Hematopoietic multipotent progenitor cell treated with erythropoietin and hydrocortisone succinate and interleukin-3 and kit ligand, for 17 days (in vitro differentiated cells): Measurements from ENCODE around the gene HOXA5.

Experiments
- DNase-seq: peaks from one replicate; pipeline ENCODE4 v3.0.0-alpha.2; 2015; ENCODE audit warnings: low spot score

The HOXA5 gene

GRCh38 chr7:27106181-27106900, 37.1 kb downstream of the HOXA5 start:
- no peak for DNase-seq

GRCh38 chr7:27105301-27106031, 38.0 kb downstream of the HOXA5 start:
- DNase-seq, result no peak

GRCh38 chr7:27104341-27105058, 39.0 kb downstream of the HOXA5 start:
- no peak for DNase-seq

- DNase-seq, result no peak
Measured at GRCh38 chr7:27103489-27104226, 39.8 kb downstream of the HOXA5 start.

- no peak for DNase-seq
Measured at GRCh38 chr7:27102581-27103442, 40.7 kb downstream of the HOXA5 start, which contains the start of gene HOXA2. TSS of gene HOXA2 (minus strand) at chr7:27102683. CDS start at chr7:27102500, 183 bp downstream.

GRCh38 chr7:27101957-27102580, 41.4 kb downstream of the HOXA5 start:
- no peak for DNase-seq

- no peak for DNase-seq
Measured at GRCh38 chr7:27101171-27101956, 42.1 kb downstream of the HOXA5 start.

GRCh38 chr7:27100694-27101170, 42.7 kb downstream of the HOXA5 start:
- no peak for DNase-seq

GRCh38 chr7:27099453-27100370, 43.8 kb downstream of the HOXA5 start:
- no peak for DNase-seq

- no peak for DNase-seq
Measured at GRCh38 chr7:27098578-27099451, 44.7 kb downstream of the HOXA5 start.

GRCh38 chr7:27097686-27098577, 45.5 kb downstream of the HOXA5 start:
- DNase-seq, result no peak

- no peak for DNase-seq
Measured at GRCh38 chr7:27096768-27097514, 46.5 kb downstream of the HOXA5 start.

GRCh38 chr7:27095897-27096767, 47.3 kb downstream of the HOXA5 start, which contains the start of gene HOXA1:
TSS of gene HOXA1 (minus strand) at chr7:27096000. CDS start at chr7:27095912, 88 bp downstream.
- no peak for DNase-seq

- DNase-seq, result no peak
Measured at GRCh38 chr7:27095050-27095896, 48.2 kb downstream of the HOXA5 start.
